ENCODE data around the gene PFKFB2.
A peak's percentile ranks its signal among the peaks of the same experiment; 100 is the strongest.

Gene PFKFB2

GRCh38 chr1:207018707-207019106 is 34.4 kb upstream of the PFKFB2 start:
- no peaks in the 10 kb centered on the region for H3K36me3 Mint-ChIP-seq

GRCh38 chr1:207019161-207019560 is 33.9 kb upstream of the PFKFB2 start:
- Mint-ChIP-seq H3K9me3 (no peaks in the 10 kb centered on the region), H3K27ac (no peak overlapping the region), H3K36me3 (no peaks in the 10 kb centered on the region), H3K4me3 (no peak overlapping the region), H3K4me1 (peaks cover under 1 to 3% of the 10 kb centered on the region in 2 donors), H3K27me3 (peaks cover 12 to 26% of the 10 kb centered on the region in 2 donors)
- DNase-seq (no peak), ATAC-seq (replicated peaks) (no peak)

More at GRCh38 chr1:207018707-207019106, 34.4 kb upstream of the PFKFB2 start:
- DNase-seq (no peak), ATAC-seq (replicated peaks) (no peak)
- Mint-ChIP-seq H3K4me3 (no peak overlapping the region), H3K4me1 (no peaks in the 10 kb centered on the region), H3K27ac (no peak overlapping the region), H3K9me3 (no peaks in the 10 kb centered on the region), H3K27me3 (peaks cover 14 to 25% of the 10 kb centered on the region in 2 donors)

- Mint-ChIP-seq H3K9me3 (no peaks in the 10 kb centered on the region), H3K27ac (no peak overlapping the region), H3K36me3 (no peaks in the 10 kb centered on the region), H3K4me3 (no peak overlapping the region), H3K4me1 (peaks cover 5 to 8% of the 10 kb centered on the region in 2 donors), H3K27me3 (peaks cover 12 to 26% of the 10 kb centered on the region in 2 donors)
- ATAC-seq (replicated peaks) (no peak), DNase-seq (no peak)
Measured at GRCh38 chr1:207019661-207020060, 33.4 kb upstream of the PFKFB2 start.

GRCh38 chr1:207020065-207020708 is 32.9 kb upstream of the PFKFB2 start:
- Mint-ChIP-seq H3K27me3 (peaks cover 14 to 24% of the 10 kb centered on the region in 2 donors), H3K4me3 (no peak overlapping the region), H3K9me3 (no peaks in the 10 kb centered on the region), H3K36me3 (no peaks in the 10 kb centered on the region), H3K4me1 (peaks cover 7 to 10% of the 10 kb centered on the region in 2 donors), H3K27ac (no peak overlapping the region)
- no peak for DNase-seq
- no peak for ATAC-seq (replicated peaks)

- Mint-ChIP-seq H3K4me3 (no peak overlapping the region), H3K36me3 (no peaks in the 10 kb centered on the region), H3K9me3 (no peaks in the 10 kb centered on the region), H3K27me3 (peaks cover 13 to 22% of the 10 kb centered on the region in 2 donors), H3K27ac (no peak overlapping the region), H3K4me1 (peaks cover 7 to 10% of the 10 kb centered on the region in 2 donors)
- ATAC-seq (replicated peaks), result no peak
- no peak for DNase-seq
Measured at GRCh38 chr1:207020709-207021107, 32.4 kb upstream of the PFKFB2 start.

- ATAC-seq (replicated peaks) (no peak), DNase-seq (no peak)
- H3K9me3 Mint-ChIP-seq, result no peaks in the 10 kb centered on the region
- peaks cover 7 to 10% of the 10 kb centered on the region in 2 donors for H3K4me1 Mint-ChIP-seq
- no peak overlapping the region for H3K27ac Mint-ChIP-seq
- no peaks in the 10 kb centered on the region for H3K36me3 Mint-ChIP-seq
- no peak overlapping the region for H3K4me3 Mint-ChIP-seq
- peaks cover 7 to 17% of the 10 kb centered on the region in 2 donors for H3K27me3 Mint-ChIP-seq
Measured at GRCh38 chr1:207021139-207021861, 31.8 kb upstream of the PFKFB2 start.

GRCh38 chr1:207021876-207022596 is 31.0 kb upstream of the PFKFB2 start:
- no peak overlapping the region for H3K4me3 Mint-ChIP-seq
- H3K36me3 Mint-ChIP-seq, result no peaks in the 10 kb centered on the region
- H3K9me3 Mint-ChIP-seq, result no peaks in the 10 kb centered on the region
- peaks cover 8 to 17% of the 10 kb centered on the region in 2 donors for H3K27me3 Mint-ChIP-seq
- ATAC-seq (replicated peaks) (no peak), DNase-seq (no peak)
- H3K4me1 Mint-ChIP-seq, result peaks cover 7 to 10% of the 10 kb centered on the region in 2 donors
- H3K27ac Mint-ChIP-seq, result no peak overlapping the region

GRCh38 chr1:207022996-207023679 is 29.9 kb upstream of the PFKFB2 start:
- no peak for ATAC-seq (replicated peaks)
- no peak overlapping the region for H3K27ac Mint-ChIP-seq
- H3K9me3 Mint-ChIP-seq, result no peaks in the 10 kb centered on the region
- H3K4me1 Mint-ChIP-seq, result peaks cover 7 to 10% of the 10 kb centered on the region in 2 donors
- DNase-seq, result no peak
- H3K4me3 Mint-ChIP-seq, result no peak overlapping the region
- H3K36me3 Mint-ChIP-seq, result no peaks in the 10 kb centered on the region
- H3K27me3 Mint-ChIP-seq, result peaks cover 12 to 25% of the 10 kb centered on the region in 2 donors

GRCh38 chr1:207024202-207025145 is 28.6 kb upstream of the PFKFB2 start:
- Mint-ChIP-seq H3K36me3 (no peaks in the 10 kb centered on the region), H3K9me3 (no peaks in the 10 kb centered on the region), H3K4me1 (peaks cover 7 to 10% of the 10 kb centered on the region in 2 donors), H3K27me3 (peaks cover 12 to 37% of the 10 kb centered on the region in 2 donors), H3K27ac (no peak overlapping the region), H3K4me3 (no peak overlapping the region)
- ATAC-seq (replicated peaks) (peak; percentile 46 to 54), DNase-seq (no peak)

GRCh38 chr1:207025146-207025880 is 27.8 kb upstream of the PFKFB2 start:
- DNase-seq, result no peak
- Mint-ChIP-seq H3K36me3 (no peaks in the 10 kb centered on the region), H3K27ac (peak overlapping the region; percentile 28), H3K4me1 (peaks cover 7 to 10% of the 10 kb centered on the region in 2 donors), H3K4me3 (no peak overlapping the region), H3K27me3 (peaks cover 16 to 43% of the 10 kb centered on the region in 2 donors), H3K9me3 (no peaks in the 10 kb centered on the region)
- no peak for ATAC-seq (replicated peaks)

GRCh38 chr1:207026104-207026534 is 27.0 kb upstream of the PFKFB2 start:
- Mint-ChIP-seq H3K9me3 (no peaks in the 10 kb centered on the region), H3K27ac (no peak overlapping the region), H3K36me3 (no peaks in the 10 kb centered on the region), H3K27me3 (peaks cover 24 to 44% of the 10 kb centered on the region in 2 donors), H3K4me3 (no peak overlapping the region), H3K4me1 (peaks cover 7 to 10% of the 10 kb centered on the region in 2 donors)
- DNase-seq (no peak), ATAC-seq (replicated peaks) (no peak)

GRCh38 chr1:207027206-207027777 is 25.8 kb upstream of the PFKFB2 start:
- H3K4me3 Mint-ChIP-seq, result no peak overlapping the region
- peaks cover 34 to 56% of the 10 kb centered on the region in 2 donors for H3K27me3 Mint-ChIP-seq
- H3K27ac Mint-ChIP-seq, result no peak overlapping the region
- DNase-seq (no peak), ATAC-seq (replicated peaks) (no peak)
- peaks cover 7 to 10% of the 10 kb centered on the region in 2 donors for H3K4me1 Mint-ChIP-seq
- H3K9me3 Mint-ChIP-seq, result no peaks in the 10 kb centered on the region
- H3K36me3 Mint-ChIP-seq, result no peaks in the 10 kb centered on the region

Data from stimulated activated naive B cell treated with anti-CD40 and anti-IgM and Interleukin-4, amounts not matched to agents 10 μg/mL and 1 μg/mL and 100 μg/mL, for 72 hours (primary cell).